ENCODE results near the gene PPIP5K2. TPM values are rescaled to one million over a fixed set of nuclear protein-coding genes. Genes with fewer than 3 reads are reported as not detected.

PPIP5K2 gene
- total RNA-seq, 4 donors from 2014 or later: 40.1 to 60.8 (median 57.7) TPM

DNA sequence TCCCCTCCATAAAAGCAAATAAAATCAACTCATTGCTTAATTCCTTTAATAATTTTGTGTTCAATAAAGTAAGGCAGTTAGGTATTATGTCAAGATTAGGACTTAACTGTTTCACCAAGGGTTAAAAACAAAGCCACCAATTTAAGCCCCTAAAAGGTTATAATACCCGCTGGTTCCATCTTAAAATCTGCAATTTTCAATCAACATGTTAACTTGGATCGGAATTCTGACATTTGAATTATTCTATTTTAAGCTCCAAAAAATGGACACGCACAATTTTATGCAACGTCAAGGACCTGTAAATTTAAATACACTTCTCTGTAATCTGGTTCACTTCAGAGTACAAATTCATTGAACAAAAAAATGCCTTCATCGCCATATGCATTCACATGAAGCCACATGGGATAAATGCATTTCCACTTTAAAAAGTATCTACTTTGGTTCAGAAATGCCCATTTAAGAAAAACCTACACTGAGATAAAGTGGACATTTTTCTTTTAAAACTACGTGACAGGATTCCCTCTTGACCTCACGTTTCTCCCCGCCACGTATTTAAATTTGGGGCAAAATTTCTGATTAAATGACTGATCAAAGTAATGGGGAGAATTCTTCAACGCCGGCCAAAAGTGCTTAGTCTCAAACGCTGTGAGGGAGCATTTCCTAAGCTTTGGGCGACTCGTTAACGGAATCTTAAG is 884 bp upstream of the PPIP5K2 start:
- TF ChIP-seq, protein P1, sequence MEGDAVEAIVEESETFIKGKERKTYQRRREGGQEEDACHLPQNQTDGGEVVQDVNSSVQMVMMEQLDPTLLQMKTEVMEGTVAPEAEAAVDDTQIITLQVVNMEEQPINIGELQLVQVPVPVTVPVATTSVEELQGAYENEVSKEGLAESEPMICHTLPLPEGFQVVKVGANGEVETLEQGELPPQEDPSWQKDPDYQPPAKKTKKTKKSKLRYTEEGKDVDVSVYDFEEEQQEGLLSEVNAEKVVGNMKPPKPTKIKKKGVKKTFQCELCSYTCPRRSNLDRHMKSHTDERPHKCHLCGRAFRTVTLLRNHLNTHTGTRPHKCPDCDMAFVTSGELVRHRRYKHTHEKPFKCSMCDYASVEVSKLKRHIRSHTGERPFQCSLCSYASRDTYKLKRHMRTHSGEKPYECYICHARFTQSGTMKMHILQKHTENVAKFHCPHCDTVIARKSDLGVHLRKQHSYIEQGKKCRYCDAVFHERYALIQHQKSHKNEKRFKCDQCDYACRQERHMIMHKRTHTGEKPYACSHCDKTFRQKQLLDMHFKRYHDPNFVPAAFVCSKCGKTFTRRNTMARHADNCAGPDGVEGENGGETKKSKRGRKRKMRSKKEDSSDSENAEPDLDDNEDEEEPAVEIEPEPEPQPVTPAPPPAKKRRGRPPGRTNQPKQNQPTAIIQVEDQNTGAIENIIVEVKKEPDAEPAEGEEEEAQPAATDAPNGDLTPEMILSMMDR (IDR thresholded peaks at IDR 0.05): no peak
- no peak for TF ChIP-seq POLR2A (IDR thresholded peaks at IDR 0.05)
- peak overlapping the region in 2 of 3 donors; percentile 33 to 77 for H3K4me3 ChIP-seq (replicated peaks in 1 of 3)
- intact Hi-C loops (cut with DNase I): no loop called here
- H3K4me1 ChIP-seq: peaks cover 10 to 21% of the 10 kb centered on the region in 2 donors
- no peaks in the 10 kb centered on the region for H3K27me3 ChIP-seq
- no peak for DNase-seq
- 1 to 2% methylated on average over 15 of the region's 15 CpGs for WGBS, 2 donors
- H3K27ac ChIP-seq: peak overlapping the region; percentile 92 to 93 (median 93)
- H3K36me3 ChIP-seq: no peaks in the 10 kb centered on the region
- H3K9me3 ChIP-seq: no peaks in the 10 kb centered on the region

DNA sequence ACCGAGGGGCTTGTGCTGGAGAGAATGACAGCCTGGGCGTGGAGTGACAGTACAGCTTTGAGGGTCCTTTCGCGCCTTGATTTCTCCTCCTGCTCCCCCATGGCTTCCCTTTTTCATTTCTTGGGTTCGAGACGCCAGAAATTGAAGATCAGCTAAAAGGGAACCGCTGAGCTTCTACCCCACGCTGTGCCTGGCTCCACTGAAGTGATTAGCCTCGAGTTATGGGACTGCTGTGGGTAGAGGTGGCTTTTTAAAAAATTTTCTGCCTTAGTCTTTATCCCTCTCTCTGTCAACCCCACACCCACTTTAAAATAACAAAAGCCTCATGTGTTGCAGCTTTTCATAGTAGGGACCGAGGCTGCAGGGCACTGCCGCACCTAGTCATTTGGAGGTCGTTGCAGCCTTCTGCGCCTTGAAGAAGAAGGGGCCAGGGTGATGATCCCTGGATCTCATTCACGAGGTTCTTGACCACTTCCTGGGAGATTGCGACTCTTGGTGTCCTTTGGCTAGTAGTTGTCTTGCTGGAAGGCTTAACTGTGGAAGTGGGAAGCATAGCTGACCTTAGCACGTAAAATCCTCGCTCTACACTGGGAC is 603 bp downstream of the PPIP5K2 start:
- H3K4me1 ChIP-seq: peaks cover 10 to 21% of the 10 kb centered on the region in 2 donors
- no peaks in the 10 kb centered on the region for H3K27me3 ChIP-seq
- H3K36me3 ChIP-seq: no peaks in the 10 kb centered on the region
- peak overlapping the region; percentile 77 to 95 (median 88) for H3K4me3 ChIP-seq (replicated peaks in 1 of 3)
- H3K9me3 ChIP-seq: no peaks in the 10 kb centered on the region
- 2 to 3% methylated on average over 17 of the region's 17 CpGs for WGBS, 2 donors
- no peak for TF ChIP-seq POLR2A (IDR thresholded peaks at IDR 0.05)
- TF ChIP-seq, protein P1 (IDR thresholded peaks at IDR 0.05): no peak
- H3K27ac ChIP-seq: peak overlapping the region in 2 of 3 donors; percentile 93
- intact Hi-C loops (cut with DNase I): no loop called here
- peak in 1 of 2 donors; percentile 12 for DNase-seq

DNA sequence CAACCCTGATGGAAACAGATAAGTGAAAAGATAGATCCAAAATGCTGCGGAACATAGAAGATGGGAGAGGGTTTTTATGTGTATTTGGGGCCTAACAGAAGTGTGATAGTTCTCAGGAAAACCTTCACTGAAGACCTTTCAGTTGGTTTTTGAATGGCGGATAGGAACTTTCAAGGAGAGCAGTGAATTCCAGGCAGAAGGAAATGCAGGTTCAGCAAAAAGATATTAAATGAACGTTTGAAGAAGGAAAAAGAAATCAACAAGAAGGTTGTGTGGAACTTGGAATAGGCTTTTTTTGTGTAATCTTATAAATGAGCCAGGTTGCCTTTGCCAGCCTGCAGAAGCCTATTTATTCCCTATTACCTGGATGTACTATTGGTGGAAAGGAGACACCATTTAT is 2.1 kb downstream of the PPIP5K2 start:
- no peak overlapping the region for H3K27ac ChIP-seq
- H3K36me3 ChIP-seq: no peaks in the 10 kb centered on the region
- 58 to 59% methylated on average over 3 of the region's 3 CpGs for WGBS, 2 donors
- no peak for DNase-seq
- intact Hi-C loops (cut with DNase I): no loop called here
- TF ChIP-seq POLR2A (IDR thresholded peaks at IDR 0.05): no peak
- TF ChIP-seq, protein P1 (IDR thresholded peaks at IDR 0.05): no peak
- peaks cover 10 to 21% of the 10 kb centered on the region in 2 donors for H3K4me1 ChIP-seq
- H3K27me3 ChIP-seq: no peaks in the 10 kb centered on the region
- no peak overlapping the region for H3K4me3 ChIP-seq (replicated peaks in 1 of 3)
- no peaks in the 10 kb centered on the region for H3K9me3 ChIP-seq

DNA sequence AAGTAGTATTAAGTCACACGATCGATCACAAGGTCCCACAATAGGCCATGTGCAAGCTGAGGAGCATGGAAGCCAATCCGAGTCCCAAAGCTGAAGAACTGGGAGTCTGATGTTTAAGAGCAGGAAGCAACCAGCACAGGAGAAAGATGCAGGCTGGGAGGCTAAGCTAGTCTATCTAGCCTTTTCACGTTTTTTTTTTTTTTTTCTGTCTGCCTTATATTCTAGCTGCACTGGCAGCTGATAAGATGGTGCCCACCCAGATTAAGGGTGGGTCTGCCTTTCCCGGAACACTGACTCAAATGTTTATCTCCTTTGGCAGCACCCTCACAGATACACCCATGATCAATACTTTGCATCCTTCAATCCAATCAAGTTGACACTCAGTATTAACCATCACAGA is 6.5 kb downstream of the PPIP5K2 start:
- no peak for DNase-seq
- 91 to 95% methylated on average over 5 of the region's 5 CpGs for WGBS, 2 donors
- no peak overlapping the region for H3K27ac ChIP-seq
- TF ChIP-seq, protein P1 (IDR thresholded peaks at IDR 0.05): no peak
- peaks cover 3 to 7% of the 10 kb centered on the region in 2 donors for H3K4me1 ChIP-seq
- no peaks in the 10 kb centered on the region for H3K27me3 ChIP-seq
- no peak overlapping the region for H3K4me3 ChIP-seq (replicated peaks in 1 of 3)
- intact Hi-C loops (cut with DNase I): no loop called here
- H3K36me3 ChIP-seq: no peaks in the 10 kb centered on the region
- H3K9me3 ChIP-seq: no peaks in the 10 kb centered on the region

DNA sequence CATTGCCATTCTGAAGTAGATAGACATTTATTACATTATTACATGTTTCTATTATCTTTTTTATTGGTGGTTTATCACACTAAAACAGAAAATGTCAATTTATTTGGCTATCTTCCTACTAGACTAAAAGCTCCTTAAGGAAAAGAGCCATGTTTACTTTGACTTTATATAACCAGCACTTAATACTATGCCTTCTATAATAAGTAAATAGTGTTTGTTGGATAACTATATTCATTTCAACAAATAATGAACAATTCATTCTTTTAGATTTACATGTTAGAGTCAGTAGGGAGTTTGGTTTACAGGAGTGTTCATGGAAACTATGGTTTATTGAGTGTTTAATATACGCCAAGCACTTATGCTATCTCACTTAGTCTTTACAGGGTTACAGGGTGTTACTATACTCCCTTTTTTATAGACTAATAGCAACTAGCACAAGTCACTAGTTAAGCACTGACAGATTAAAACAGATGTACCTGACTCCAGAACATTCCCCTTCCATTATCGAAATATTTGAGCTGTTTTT is 7.3 kb downstream of the PPIP5K2 start:
- H3K36me3 ChIP-seq: no peaks in the 10 kb centered on the region
- TF ChIP-seq, protein P1 (IDR thresholded peaks at IDR 0.05): no peak
- no peak for TF ChIP-seq POLR2A (IDR thresholded peaks at IDR 0.05)
- no peaks in the 10 kb centered on the region for H3K27me3 ChIP-seq
- WGBS, 2 donors: 97 to 98% methylated on average over 2 of the region's 2 CpGs
- H3K4me1 ChIP-seq: no peaks in the 10 kb centered on the region
- no peaks in the 10 kb centered on the region for H3K9me3 ChIP-seq
- no peak overlapping the region for H3K4me3 ChIP-seq (replicated peaks in 1 of 3)
- no peak overlapping the region for H3K27ac ChIP-seq
- intact Hi-C loops (cut with DNase I): no loop called here
- DNase-seq: no peak

All from thyroid gland (tissue), 4 donors.